ENCODE results near the gene ANAPC1. TPM values are rescaled to one million over a fixed set of nuclear protein-coding genes. Genes with fewer than 3 reads are reported as not detected.
A peak's percentile ranks its signal among the peaks of the same experiment; 100 is the strongest.
"Not testable (repeated sequence)": the region's sequence is repeated elsewhere in the genome, so short reads cannot be mapped to it uniquely, and the experiment has no call there.

ANAPC1 gene
- total RNA-seq, 2 donors from 2014 or later: 15.7 to 19.3 TPM

DNA sequence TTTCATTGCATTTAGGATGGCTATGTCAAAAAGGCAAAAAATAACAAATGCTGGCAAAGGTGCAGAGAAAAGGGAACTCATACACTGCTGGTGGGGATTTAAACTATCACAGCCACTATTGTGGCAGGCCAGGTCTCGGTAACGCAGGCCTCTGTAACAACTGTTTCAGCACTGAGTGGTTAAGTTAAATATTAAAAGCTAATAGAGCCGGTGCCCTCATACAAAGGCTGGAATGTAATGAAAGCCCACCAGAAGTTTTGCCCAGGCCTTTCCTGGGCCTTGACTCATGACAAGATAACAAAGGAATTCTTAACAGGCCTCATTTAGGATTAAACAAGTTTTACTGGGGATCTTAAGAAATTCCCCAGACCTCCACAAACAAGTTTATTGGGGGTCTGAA, 25.1 kb upstream of the ANAPC1 start:
- no peak for ATAC-seq
- DNase-seq: no peak
- intact Hi-C loops (cut with DNase I): loop anchor here in 1 of 2 donors (10.0 kb wide), 1 partner anchor 66 kb away; no protein-coding TSS in a partner anchor

DNA sequence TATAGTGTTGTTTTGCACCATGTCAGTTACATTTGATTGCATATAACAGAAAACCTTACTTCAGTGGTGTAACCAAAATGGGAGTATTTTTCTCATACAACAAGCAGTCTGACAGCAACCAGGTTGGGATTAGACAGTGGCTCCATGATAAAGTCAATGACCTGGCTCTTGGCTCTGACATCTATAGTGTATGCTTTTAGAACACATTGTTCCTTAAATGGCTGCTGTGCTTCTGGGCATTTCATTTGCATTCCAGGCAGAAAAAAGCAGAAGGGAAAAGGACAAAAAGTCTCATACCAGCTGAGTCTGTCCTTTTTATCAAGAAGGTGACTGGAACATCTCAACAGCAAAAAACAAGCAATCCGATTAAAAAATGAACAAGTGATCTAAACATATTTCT, 24.6 kb upstream of the ANAPC1 start:
- DNase-seq: no peak
- intact Hi-C loops (cut with DNase I): loop anchor here in 1 of 2 donors (10.0 kb wide), 1 partner anchor 66 kb away; no protein-coding TSS in a partner anchor
- ATAC-seq: no peak

DNA sequence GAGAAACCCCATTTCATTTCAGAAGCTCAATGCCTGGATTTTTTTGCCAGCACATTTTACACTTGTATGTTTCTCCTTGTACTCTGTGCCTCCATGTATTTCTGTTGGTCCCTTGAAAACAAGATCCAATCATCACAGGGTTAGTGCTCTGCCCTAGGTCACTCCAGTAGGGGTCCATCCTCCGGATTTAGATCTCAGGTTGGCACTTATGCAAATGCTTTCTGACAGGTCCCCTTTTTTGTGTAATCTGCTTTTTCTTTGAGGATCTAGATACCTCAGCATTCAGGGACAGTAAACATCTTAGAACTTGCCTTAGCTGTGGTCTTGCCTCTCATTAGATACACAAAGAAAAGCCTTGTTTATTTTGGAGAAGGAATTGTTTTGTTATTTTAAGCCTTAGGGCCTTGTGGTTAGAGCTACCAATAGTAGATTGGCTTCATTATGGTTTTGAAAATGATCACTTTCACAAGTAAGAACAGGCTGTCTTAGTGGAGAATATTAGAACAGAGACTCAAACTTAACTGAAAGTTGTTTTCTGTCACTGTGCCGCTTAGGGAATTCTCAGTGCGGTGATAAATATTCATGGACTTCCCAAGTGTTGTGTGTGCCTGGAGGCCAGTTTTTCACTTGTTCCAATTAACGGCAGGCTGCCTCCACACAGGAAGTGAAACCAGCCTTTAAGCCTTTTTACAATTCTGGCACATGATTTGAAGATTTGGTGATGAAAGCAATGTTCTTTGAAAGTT, 22.2 kb upstream of the ANAPC1 start:
- ATAC-seq (peak; percentile 40 to 48), DNase-seq (no peak)
- intact Hi-C loops (cut with DNase I): loop anchor here in 1 of 2 donors (10.0 kb wide), 1 partner anchor 69 kb away; no protein-coding TSS in a partner anchor

DNA sequence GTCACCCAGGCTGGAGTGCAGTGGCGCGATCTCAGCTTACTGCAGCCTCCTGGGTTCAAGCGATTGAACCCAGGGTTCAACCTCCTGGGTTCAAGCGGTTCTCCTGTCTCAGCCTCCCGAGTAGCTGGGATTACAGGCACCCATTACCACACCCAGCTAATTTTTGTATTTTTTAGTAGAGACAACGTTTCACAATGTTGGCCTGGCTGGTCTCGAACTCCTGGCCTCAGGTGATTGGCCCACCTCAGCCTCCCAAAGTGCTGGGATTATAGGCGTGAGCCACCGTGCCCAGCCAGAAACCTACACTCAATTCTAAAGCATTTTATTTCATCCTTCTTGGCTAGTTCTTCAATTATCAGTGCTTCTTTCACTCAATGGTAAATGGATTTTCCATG, 21.5 kb upstream of the ANAPC1 start:
- ATAC-seq, DNase-seq: not testable (repeated sequence)
- intact Hi-C loops (cut with DNase I): loop anchor here in 1 of 2 donors (10.0 kb wide), 1 partner anchor 69 kb away; no protein-coding TSS in a partner anchor

DNA sequence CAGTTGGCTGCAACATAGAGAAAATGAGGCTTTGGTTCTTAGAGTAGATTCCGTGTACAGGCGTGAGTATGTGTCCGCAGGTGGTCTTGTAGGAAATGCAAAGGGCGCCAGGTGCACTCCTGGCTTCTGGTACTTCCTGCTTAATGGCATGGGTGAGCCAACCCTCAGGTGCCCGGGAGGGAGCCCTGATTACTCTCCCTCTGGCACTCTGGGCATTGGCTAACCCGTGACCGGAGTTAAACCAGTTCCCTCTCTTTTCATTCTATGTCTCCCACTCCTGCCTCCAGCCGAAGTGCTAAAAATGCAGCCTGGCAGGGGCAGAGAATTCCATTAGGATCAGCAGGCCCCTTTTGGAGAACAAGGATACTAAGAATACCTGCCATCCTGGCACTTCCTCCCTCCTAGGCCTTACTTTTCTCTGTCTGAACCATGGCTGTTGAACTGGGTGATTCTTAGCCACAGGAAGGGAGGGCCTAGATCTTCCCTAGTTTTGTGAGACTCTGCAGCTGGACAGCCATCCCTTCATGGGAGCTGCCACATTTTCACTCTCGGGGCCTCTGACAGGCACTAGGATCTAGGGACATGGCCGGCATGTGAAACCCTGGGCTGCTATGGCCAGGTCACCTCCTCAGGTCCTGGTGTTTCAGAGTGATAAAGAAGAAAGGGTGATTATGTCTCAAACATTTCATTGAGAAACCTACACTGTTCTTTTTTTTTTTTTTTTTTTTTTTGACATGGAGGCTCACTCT, 20.9 kb upstream of the ANAPC1 start:
- no peak for DNase-seq
- intact Hi-C loops (cut with DNase I): loop anchor here (5.0 to 10.0 kb wide), 2 partner anchors 42 to 70 kb away; no protein-coding TSS in a partner anchor
- ATAC-seq: peak; percentile 7 to 62

DNA sequence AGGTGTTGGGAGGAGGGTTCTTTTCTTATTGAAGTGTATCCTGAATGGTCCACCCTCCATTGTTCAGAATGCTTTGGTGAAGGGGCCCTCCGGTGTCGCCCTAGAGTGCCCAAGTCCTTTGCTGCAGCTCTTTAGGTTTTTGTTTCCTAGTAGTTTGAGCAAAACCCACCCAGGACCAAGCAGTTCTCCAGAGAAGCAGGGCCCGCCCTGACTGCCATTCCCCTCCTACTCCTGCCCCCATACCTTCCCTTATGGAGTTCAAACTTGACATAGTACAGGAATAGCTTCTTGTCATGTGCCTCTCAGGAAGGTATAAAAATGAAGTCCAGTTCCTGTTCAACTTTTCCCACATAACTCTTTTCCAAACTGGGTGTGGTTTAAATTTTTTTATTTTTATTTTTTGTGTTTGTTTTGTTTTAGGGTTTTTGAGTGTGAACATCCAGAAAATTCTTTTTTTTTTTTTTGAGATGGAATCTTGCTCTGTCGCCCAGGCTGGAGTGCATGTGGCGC, 20.0 kb upstream of the ANAPC1 start:
- intact Hi-C loops (cut with DNase I): loop anchor here (5.0 to 10.0 kb wide), 2 partner anchors 43 to 71 kb away; no protein-coding TSS in a partner anchor

DNA sequence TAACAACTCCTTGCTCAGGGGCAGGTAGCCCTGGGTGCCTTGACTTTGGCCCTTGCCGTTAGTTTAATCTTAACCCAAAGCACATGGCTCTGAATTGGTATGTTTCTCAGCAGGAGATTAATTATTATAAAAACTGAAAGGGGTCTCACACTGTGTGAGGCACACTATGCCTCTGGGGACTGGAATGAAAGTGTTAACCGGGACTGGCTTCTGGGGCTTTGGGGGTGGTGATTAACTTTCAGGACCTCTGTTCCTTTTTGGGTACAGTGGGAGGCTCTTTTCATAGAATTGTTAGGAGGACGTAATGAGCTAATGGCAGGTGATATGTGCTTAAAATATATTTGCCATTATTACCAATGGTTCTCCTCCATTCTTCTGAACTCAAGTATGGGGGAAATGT, 19.5 kb upstream of the ANAPC1 start:
- DNase-seq (no peak), ATAC-seq (no peak)
- intact Hi-C loops (cut with DNase I): loop anchor here (5.0 to 10.0 kb wide), 2 partner anchors 44 to 71 kb away; no protein-coding TSS in a partner anchor

More for the DNA sequence above, 20.0 kb upstream of the ANAPC1 start:
- DNase-seq (no peak), ATAC-seq (no peak)

DNA sequence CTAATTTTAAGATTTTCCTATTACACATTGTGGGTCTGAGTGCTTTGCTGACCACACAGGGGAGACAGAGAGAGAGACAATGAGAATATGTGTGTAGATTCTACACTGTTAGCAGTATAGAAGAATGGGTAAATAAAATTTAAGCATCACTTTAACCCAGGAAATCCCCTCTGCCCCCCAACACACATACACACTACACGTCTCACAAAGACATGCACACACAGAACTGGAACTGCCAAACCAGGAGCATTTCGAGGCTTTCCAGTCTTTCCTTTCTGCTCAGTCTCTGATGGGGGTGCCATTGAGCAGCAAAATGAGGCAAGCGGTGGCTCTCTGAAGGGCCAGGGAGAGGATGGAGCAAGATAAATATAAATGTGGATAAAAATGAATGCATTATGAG, 16.9 kb upstream of the ANAPC1 start:
- intact Hi-C loops (cut with DNase I): loop anchor here (5.0 to 10.0 kb wide), 2 partner anchors 46 to 74 kb away; no protein-coding TSS in a partner anchor
- ATAC-seq (no peak), DNase-seq (no peak)

DNA sequence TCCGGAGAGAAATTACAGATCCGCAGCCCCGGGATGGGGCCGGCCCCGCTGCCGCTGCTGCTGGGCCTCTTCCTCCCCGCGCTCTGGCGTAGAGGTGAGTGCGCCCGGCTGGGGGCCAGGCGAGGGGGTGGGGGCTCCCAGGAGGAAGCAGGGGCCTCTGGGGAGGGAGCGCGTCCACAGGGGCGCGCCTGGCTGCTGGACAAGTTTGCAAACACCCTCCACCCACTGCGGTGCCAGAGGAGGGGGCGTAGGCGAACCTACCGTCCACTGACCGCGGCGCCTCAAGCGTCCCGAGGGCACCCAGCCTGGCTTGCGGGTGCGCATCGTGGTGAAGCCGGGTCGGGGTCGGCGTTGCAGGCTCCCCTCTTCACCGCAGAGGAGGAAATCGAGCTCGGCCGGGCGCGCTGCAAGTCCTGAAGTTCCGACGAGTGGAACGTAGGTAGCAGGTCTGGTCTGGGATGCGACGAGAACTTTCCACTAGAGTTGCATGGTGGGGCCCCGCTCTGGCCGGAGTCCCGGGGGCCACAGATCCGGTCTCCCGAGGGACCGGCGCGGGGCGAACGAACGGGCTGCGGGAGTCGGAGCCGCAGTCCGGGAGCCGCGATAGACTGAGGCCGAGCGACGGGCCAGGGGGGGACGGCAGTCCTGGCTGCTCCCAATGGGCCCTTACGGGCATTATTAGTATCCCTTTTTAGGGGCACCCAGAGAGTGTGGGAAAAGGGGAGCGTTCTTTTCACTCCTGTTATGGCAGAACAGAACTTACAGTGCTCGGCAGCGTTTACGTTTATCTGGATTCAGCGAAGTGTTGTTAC, 14.9 kb upstream of the ANAPC1 start:
- DNase-seq (peak; percentile 56), ATAC-seq (peak; percentile 25 to 43)
- intact Hi-C loops (cut with DNase I): loop anchor here in 1 of 2 donors (5.0 kb wide), 1 partner anchor 148 kb away; no protein-coding TSS in a partner anchor

DNA sequence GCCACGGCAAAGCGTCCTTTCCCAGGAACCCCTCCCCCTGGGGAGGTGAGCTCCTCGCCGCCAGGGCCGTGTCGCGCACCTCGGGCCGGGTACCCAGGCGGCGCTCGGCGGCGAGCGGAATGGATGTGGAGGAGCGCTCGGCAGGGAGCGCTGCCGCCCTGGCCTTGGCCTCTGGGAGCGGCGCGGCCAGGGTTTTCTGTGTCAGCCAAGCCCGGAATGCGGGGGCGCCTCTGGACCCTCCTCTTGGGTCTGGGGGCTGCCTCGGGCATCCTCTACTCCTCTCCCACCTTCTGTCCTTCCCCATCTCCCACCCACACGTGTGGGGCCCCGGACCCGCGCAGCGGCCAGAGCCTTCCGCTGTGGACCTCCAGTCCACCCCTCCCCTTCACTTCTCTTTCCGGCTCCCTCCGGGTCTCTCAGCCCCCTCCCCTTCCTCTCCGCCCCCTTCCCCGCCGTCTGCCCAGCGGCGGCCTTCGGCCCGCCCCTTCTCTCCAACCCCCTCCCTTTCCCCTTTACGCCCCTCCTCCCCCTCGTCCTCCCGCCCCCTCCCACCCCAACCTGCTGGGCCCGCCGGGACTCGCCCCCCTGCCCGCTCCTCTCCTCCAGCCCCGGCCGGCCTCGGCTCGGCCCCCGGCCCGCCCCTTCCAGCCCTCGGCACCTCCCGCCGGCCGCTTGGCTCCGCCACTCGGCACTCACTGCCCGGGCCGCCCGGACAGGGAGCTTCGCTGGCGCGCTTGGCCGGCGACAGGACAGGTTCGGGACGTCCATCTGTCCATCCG, 14.1 kb upstream of the ANAPC1 start, which contains the start of gene MERTK:
TSS of gene MERTK (plus strand) at position 684 of the 779 bp plus-strand sequence. CDS start 129 bp downstream, outside the sequence.
- ATAC-seq (peak; percentile 94 to 95), DNase-seq (peak; percentile 90)
- intact Hi-C loops (cut with DNase I): loop anchor here in 1 of 2 donors (5.0 kb wide), 1 partner anchor 149 kb away; no protein-coding TSS in a partner anchor

DNA sequence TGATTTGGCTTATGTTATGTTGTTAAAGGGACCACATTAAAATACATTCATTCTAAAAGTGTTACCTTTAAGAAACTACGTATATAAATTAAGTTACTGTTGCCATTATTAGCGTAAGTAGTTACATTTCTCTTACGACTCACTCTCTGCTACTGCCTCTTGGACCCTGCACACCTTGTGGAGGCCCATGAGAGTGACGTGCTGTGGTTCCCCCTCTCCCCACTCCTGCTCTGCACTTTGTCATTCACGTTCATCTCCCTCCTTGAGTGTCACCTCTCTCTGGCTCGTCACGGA, 13.6 kb upstream of the ANAPC1 start:
- DNase-seq (no peak), ATAC-seq (no peak)
- intact Hi-C loops (cut with DNase I): loop anchor here in 1 of 2 donors (5.0 kb wide), 1 partner anchor 150 kb away; no protein-coding TSS in a partner anchor

DNA sequence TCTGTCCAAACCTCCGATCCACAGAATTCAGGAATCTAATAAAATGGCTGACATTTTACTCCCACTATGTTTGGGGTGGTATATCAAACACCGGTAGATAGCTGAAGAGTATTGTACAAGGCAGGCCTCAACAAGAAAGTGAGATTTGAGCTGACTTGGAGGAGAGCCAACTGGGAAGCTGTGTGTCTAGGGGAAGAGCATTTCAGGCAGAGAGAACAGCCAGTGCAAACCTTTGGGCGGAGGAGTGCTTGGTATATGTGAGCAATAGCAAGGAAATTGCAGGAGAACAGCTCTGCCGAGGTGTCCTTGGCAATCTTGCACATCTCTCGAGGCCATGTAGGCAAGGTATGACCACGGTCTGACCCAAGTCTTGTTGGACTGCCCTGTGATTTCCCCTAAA, 12.6 kb upstream of the ANAPC1 start:
- intact Hi-C loops (cut with DNase I): loop anchor here in 1 of 2 donors (5.0 kb wide), 1 partner anchor 151 kb away; no protein-coding TSS in a partner anchor
- DNase-seq (no peak), ATAC-seq (no peak)

DNA sequence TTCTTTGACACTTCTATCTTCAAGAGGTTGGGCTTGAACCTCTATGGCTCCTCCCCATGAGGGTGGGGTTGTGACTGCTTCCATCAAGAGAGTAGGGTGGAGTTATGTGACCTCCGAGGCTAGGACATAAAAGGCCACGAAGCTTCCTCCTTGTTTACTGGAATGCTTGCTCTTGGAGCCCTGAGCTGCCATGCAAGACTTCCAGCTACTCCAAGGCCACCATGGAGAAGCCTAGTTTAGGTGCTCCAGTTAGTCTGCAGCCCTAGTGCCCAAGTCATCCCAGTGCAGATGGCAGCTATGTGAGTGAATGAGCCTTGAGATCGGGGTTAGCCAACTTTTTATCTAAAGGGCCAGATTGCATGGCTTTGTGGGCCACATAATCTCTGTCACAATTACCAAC, 12.0 kb upstream of the ANAPC1 start:
- ATAC-seq (no peak), DNase-seq (no peak)
- intact Hi-C loops (cut with DNase I): loop anchor here in 1 of 2 donors (5.0 kb wide), 1 partner anchor 151 kb away; no protein-coding TSS in a partner anchor

DNA sequence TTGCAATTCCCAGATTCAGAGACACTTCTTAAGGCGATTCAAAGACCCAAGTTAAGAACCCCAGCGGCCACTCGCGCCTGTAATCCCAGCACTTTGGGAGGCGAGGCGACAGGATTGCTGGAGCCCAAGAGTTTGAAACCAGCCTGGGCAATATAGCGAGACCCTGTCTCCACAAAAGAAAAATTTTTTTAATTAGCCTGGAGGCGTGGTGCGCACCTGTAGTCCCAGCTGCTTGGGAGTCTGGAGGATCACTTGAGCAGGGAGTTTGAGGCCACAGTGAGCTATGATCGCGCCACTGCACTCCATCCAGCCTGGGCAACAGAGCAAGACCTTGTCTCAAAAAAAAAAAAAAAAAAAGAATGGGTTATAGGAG, 585 bp upstream of the ANAPC1 start:
- intact Hi-C loops (cut with DNase I): no loop called here
- DNase-seq (no peak), ATAC-seq (peak in 1 of 2 donors; percentile 4)

DNA sequence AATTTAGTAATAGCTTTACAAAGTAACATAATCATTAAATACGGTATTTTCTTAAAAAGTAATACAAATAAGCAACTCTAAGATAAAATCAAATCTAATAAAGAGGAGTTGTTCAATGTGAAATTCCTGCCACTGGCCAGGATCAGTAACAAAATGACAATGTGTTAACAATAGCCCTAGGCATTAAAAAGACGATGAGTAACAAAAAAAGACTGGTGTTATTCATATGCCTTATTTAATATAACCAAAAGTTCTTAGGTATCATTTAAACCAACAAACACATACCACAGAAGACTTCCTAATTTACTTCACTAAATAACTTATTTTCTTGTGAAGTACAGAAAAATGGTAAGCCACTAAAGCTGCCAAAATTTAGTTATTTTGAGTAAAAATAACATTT, 11.2 kb downstream of the ANAPC1 start:
- DNase-seq; intact Hi-C loops (cut with DNase I); ATAC-seq: not testable (repeated sequence)

DNA sequence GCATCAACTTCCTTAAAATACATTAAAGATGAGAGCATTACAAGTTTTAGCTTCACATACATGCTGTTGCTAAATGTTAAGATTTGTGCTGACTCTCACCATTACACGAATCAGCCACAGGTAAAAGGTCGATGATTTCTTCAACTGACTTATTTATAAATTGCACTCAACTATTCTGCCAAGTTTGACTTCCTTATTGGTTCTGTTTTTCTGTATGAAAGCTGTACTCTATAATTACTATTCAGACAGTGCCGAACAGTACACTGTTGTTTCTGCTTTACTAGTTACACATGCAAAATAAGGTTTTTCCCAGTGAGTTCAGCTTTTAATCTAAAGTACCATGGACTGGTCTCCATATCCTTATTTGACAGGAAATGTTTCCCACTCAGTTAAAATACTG, 18.9 kb downstream of the ANAPC1 start:
- intact Hi-C loops (cut with DNase I); ATAC-seq; DNase-seq: not testable (repeated sequence)

DNA sequence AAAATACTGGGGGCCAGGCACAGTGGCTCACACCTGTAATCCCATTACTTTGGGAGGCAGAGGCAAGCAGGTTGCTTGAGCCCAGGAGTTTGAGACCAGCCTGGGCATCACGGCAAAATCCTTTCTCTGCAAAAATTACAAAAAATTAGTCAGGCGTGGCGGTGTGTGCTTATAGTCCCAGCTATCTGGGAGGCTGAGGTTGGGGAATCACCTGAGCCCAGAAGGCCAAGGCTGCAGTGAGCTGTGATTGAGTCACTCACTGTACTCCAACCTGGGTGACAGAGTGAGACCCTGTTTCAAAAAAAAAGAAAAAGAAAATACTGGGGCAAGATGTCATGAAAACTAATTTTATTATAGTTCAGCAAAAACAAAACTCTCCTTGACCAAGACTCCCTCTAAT, 24.0 kb downstream of the ANAPC1 start:
- DNase-seq; intact Hi-C loops (cut with DNase I); ATAC-seq: not testable (repeated sequence)

DNA sequence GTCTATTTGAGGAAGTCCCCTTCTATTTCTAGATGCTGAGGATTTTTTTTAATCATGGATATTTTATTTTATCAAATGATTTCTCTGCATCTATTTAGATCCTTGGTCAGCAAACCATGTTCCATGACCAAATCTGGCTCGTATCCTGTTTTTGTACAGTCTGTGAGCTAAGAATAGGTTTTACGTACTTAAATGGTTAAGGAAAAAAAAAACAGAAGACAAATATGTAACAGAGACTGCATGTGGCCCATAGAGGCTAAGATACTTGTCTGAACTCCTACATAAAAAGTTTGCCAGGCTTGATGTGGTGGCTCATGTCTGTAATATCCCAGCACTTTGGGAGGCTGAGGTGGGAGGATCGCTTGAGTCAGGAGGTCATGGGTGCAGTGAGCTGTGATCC, 31.4 kb downstream of the ANAPC1 start:
- DNase-seq; ATAC-seq; intact Hi-C loops (cut with DNase I): not testable (repeated sequence)
